HCT116 (cell line): Measurements from ENCODE around the gene FBXL14. TPM values are rescaled to one million over a fixed set of nuclear protein-coding genes. Genes with fewer than 3 reads are reported as not detected.

Source experiments
- ATAC-seq: fragments of 200-7000 bp; cut with Tn5 transposase; 2 replicates; pipeline ENCODE4 v1.9.1; 2020; ENCODE audit warnings: mild to moderate bottlenecking, moderate library complexity
- BruUV-seq: library from RNA; stranded (reverse); fragments of 400-500 nt; replicated peaks from 2 replicates; lab custom pipeline; 2021; lab: Mats Ljungman, UMichigan
- CTCF ChIA-PET: fragments of 300-600 bp; sonication (Branson Sonifier 250); formaldehyde crosslinking; loops from one replicate; lab custom pipeline; 2021; ENCODE audit warnings: antibody characterized with exemption; lab: Charles Lee
- POLR2A ChIA-PET: fragments of 300-600, 350-600 bp; sonication (Branson Sonifier 250); formaldehyde crosslinking; loops from one replicate; lab custom pipeline; 2021; ENCODE audit warnings: antibody characterized with exemption; lab: Charles Lee
- RAD21 ChIA-PET, 2 experiments: fragments of 300-600 bp; sonication (Branson Sonifier 250); formaldehyde crosslinking; loops; one replicate each; lab custom pipeline; 2023; ENCODE audit warnings: low total read pairs in 2 of 2; ENCODE audit not compliant: uncharacterized antibody in 2 of 2, unreplicated experiment in 2 of 2, low non-redundant PET in 1 of 2; lab: Charles Lee
- DNase-seq: peaks from one replicate; pipeline ENCODE4 v3.0.0-alpha.2; 2010; ENCODE audit warnings: low read depth, low spot score
- H2AFZ ChIP-seq: fragments of 200-600 bp; shearing (Covaris generic), sonication (generic); 2 replicates; pipeline ENCODE4 v1.6.1; 2017; ENCODE audit warnings: low read depth, mixed run types, mixed read lengths, antibody characterized with exemption, low read length; ENCODE audit not compliant: poor library complexity, severe bottlenecking
- H3K27ac ChIP-seq: 2 replicates; pipeline ENCODE4 v1.5.1; 2012; ENCODE audit warnings: low read depth, low read length
- H3K27me3 ChIP-seq: fragments of 200-600 bp; sonication (generic); 2 replicates; pipeline ENCODE4 v1.6.1; 2016; ENCODE audit warnings: mixed run types, low read length, mixed read lengths; ENCODE audit not compliant: insufficient read depth
- H3K36me3 ChIP-seq, 2 experiments: fragments of 200-500 bp in 1 of 2; fragments of 200-600 bp in 1 of 2; sonication (Bioruptor generic) in 1 of 2; sonication (generic) in 1 of 2; 2 replicates each; pipeline versions ENCODE4 v1.5.1 to v1.6.1; 2014 to 2016; ENCODE audit warnings: low read length in 2 of 2, inconsistent platforms in 1 of 2, mixed read lengths in 1 of 2, mixed run types in 1 of 2; ENCODE audit not compliant: insufficient read depth in 2 of 2, control insufficient read depth in 1 of 2
- H3K4me1 ChIP-seq, 2 experiments: fragments of 200-600 bp in 1 of 2; sonication (generic) in 1 of 2; 2 replicates each; pipeline versions ENCODE4 v1.5.1 to v1.6.1; 2012 to 2017; ENCODE audit warnings: low read length in 2 of 2, inconsistent platforms in 1 of 2, mild to moderate bottlenecking in 1 of 2, mixed read lengths in 1 of 2, mixed run types in 1 of 2, moderate library complexity in 1 of 2; ENCODE audit not compliant: insufficient read depth in 2 of 2, control insufficient read depth in 1 of 2
- H3K4me2 ChIP-seq: fragments of 200-600 bp; sonication (generic); 2 replicates; pipeline ENCODE4 v1.6.1; 2017; ENCODE audit warnings: mixed run types, low read length, mixed read lengths
- H3K4me3 ChIP-seq, 2 experiments: fragments of 200-600 bp in 1 of 2; sonication (generic) in 1 of 2; replicated peaks in 1 of 2; 2 replicates each; pipeline ENCODE4 v1.5.1; 2011 to 2016; ENCODE audit warnings: low read length in 2 of 2, control low read depth in 1 of 2, low read depth in 1 of 2, mild to moderate bottlenecking in 1 of 2, mixed read lengths in 1 of 2, mixed run types in 1 of 2
- H3K79me2 ChIP-seq: fragments of 200-600 bp; sonication (generic); 2 replicates; pipeline ENCODE4 v1.6.1; 2017; ENCODE audit warnings: mild to moderate bottlenecking, mixed run types, low read length, moderate library complexity, mixed read lengths; ENCODE audit not compliant: insufficient read depth
- H3K9ac ChIP-seq: fragments of 200-600 bp; sonication (generic); 2 replicates; pipeline ENCODE4 v1.6.1; 2016; ENCODE audit warnings: low read length, mixed read lengths
- H3K9me2 ChIP-seq: fragments of 200-600 bp; sonication (generic), shearing (Covaris generic); 2 replicates; pipeline ENCODE4 v1.6.1; 2017; ENCODE audit warnings: mixed run types, mild to moderate bottlenecking, moderate library complexity; ENCODE audit not compliant: insufficient read depth
- H3K9me3 ChIP-seq, 2 experiments: fragments of 200-500 bp in 1 of 2; fragments of 200-600 bp in 1 of 2; sonication (Bioruptor generic) in 1 of 2; sonication (generic) in 1 of 2; 2 replicates each; pipeline ENCODE4 v1.6.1; 2014 to 2017; ENCODE audit warnings: low read length in 2 of 2, mixed read lengths in 2 of 2, inconsistent platforms in 1 of 2, low read depth in 1 of 2, mild to moderate bottlenecking in 1 of 2, mixed run types in 1 of 2, moderate library complexity in 1 of 2; ENCODE audit not compliant: control insufficient read depth in 1 of 2, insufficient read depth in 1 of 2
- H4K20me1 ChIP-seq: fragments of 200-600 bp; sonication (generic), shearing (Covaris generic); 2 replicates; pipeline ENCODE4 v1.6.1; 2017; ENCODE audit warnings: mixed run types, mild to moderate bottlenecking, moderate library complexity; ENCODE audit not compliant: insufficient read depth
- CEBPB ChIP-seq: IDR thresholded peaks from 2 replicates; pipeline ENCODE4 v1.6.1; 2012; ENCODE audit warnings: low read depth
- EGR1 ChIP-seq: IDR thresholded peaks from 2 replicates; pipeline ENCODE4 v1.6.1; 2012; ENCODE audit warnings: low read depth
- JUND ChIP-seq: IDR thresholded peaks from 2 replicates; pipeline ENCODE4 v1.6.1; 2012
- SIN3A ChIP-seq: IDR thresholded peaks from 2 replicates; pipeline ENCODE4 v1.6.1; 2012; ENCODE audit warnings: low read depth
- SP1 ChIP-seq: IDR thresholded peaks from 2 replicates; pipeline ENCODE4 v1.6.1; 2012; ENCODE audit warnings: low read depth
- SRF ChIP-seq: IDR thresholded peaks from 2 replicates; pipeline ENCODE4 v1.6.1; 2012; ENCODE audit warnings: low read depth
- TCF7L2 ChIP-seq: IDR thresholded peaks from 2 replicates; pipeline ENCODE4 v1.7.0; 2011; ENCODE audit warnings: borderline replicate concordance, inconsistent platforms; ENCODE audit not compliant: insufficient read depth, insufficient read length; ENCODE audit errors: extremely low read depth
- intact Hi-C: fragments of 100-400 bp; cut with micrococcal nuclease; formaldehyde crosslinking; loops from 2 replicates; pipeline ENCODE4 v1.10.0; 2022
- total RNA-seq: library from RNA; stranded (reverse); gene quantifications from one replicate; pipeline ENCODE4 v1.2.1, GENCODE V29; 2021; ENCODE audit not compliant: unreplicated experiment
- TF ChIP-seq, protein P1 (sequence below), 3 experiments: fragments of 200-600 bp in 1 of 3; sonication (generic) in 1 of 3; IDR thresholded peaks in 2 of 3; conservative IDR thresholded peaks in 1 of 3; 2 replicates each; pipeline ENCODE4 v1.5.1; 2012 to 2017; ENCODE audit warnings: low read depth in 2 of 3, low read length in 2 of 3, antibody characterized with exemption in 1 of 3, borderline replicate concordance in 1 of 3, control low read depth in 1 of 3, mild to moderate bottlenecking in 1 of 3, mixed read lengths in 1 of 3, mixed run types in 1 of 3, moderate library complexity in 1 of 3; ENCODE audit not compliant: insufficient read depth in 1 of 3
- TF ChIP-seq, protein P2 (sequence below): IDR thresholded peaks from 2 replicates; pipeline ENCODE4 v1.6.1; 2011; ENCODE audit warnings: mild to moderate bottlenecking, low read length, moderate library complexity; ENCODE audit not compliant: insufficient replicate concordance; ENCODE audit errors: extremely low read depth

The FBXL14 gene
- total RNA-seq, 1 experiment from 2014 or later, result 19.0 TPM

DNA sequence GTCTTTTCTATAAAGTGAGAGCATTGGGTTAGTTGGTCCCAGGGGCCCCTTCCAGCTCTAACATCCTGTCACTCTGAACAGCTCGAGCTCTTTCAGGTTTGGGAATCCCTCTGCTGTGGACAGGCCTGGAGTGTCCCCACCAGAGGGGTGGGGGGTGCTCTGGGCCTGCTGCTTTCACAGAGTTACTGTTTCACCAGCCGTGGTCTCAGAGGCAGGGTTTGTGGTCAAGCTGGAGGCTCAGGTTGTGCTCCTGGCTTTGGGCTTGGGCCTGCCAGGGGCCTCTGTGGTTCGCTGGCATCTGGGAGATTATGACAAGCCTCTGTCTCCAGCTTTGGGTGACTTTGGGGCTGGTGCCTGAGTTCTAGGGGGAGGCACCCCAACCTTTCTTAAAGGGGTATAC, 59.6 kb downstream of the FBXL14 start (continued):
- TF ChIP-seq, protein P1, sequence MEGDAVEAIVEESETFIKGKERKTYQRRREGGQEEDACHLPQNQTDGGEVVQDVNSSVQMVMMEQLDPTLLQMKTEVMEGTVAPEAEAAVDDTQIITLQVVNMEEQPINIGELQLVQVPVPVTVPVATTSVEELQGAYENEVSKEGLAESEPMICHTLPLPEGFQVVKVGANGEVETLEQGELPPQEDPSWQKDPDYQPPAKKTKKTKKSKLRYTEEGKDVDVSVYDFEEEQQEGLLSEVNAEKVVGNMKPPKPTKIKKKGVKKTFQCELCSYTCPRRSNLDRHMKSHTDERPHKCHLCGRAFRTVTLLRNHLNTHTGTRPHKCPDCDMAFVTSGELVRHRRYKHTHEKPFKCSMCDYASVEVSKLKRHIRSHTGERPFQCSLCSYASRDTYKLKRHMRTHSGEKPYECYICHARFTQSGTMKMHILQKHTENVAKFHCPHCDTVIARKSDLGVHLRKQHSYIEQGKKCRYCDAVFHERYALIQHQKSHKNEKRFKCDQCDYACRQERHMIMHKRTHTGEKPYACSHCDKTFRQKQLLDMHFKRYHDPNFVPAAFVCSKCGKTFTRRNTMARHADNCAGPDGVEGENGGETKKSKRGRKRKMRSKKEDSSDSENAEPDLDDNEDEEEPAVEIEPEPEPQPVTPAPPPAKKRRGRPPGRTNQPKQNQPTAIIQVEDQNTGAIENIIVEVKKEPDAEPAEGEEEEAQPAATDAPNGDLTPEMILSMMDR (IDR thresholded peaks at IDR 0.05 in 2 of 3, conservative IDR thresholded peaks at IDR 0.05 in 1 of 3; ENCODE audit: borderline replicate concordance in 1 of 3, insufficient read depth in 1 of 3, low read depth in 2 of 3, low read length in 2 of 3), result no peak
- TF ChIP-seq SRF, result no peak
- TF ChIP-seq, protein P2, sequence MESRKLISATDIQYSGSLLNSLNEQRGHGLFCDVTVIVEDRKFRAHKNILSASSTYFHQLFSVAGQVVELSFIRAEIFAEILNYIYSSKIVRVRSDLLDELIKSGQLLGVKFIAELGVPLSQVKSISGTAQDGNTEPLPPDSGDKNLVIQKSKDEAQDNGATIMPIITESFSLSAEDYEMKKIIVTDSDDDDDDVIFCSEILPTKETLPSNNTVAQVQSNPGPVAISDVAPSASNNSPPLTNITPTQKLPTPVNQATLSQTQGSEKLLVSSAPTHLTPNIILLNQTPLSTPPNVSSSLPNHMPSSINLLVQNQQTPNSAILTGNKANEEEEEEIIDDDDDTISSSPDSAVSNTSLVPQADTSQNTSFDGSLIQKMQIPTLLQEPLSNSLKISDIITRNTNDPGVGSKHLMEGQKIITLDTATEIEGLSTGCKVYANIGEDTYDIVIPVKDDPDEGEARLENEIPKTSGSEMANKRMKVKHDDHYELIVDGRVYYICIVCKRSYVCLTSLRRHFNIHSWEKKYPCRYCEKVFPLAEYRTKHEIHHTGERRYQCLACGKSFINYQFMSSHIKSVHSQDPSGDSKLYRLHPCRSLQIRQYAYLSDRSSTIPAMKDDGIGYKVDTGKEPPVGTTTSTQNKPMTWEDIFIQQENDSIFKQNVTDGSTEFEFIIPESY, result no peak
- no peak for TF ChIP-seq CEBPB

DNA sequence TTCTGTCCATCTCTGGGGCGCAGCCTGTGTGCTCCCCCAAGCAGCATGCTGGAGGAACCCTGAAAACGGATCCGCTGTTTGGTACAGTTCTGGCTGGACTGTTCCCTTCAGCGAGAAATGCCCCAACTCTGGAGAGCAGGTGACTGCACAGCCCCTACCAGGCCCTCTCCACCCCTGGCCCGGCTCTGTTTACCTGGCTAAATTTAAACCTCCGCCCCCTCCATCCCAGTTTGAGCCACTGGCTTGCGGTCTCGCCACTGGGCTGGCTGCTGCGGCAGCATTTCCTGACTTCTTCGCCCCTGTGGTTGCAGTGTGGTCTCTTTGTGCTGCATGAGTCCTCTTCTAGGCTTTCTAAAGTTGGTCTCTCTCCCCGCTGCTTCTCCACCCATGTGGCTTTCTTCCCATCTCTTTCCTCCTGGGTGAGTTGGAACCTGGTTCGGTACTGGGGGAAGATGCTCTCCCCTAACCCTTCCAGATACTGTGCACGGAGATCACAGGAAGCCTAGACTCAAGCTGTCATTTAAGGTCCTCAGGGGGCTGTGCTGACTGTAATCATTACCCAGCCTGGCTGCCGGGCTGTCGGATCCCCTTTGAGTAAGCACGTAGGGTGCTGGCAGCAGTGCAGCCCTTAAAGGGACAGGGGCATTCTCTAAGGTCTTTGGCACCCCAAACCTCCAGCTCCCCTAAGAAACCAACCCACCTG, 60.6 kb downstream of the FBXL14 start:
- no peaks in the 10 kb centered on the region for H3K9me2 ChIP-seq
- H3K9me3 ChIP-seq, result no peaks in the 10 kb centered on the region
- RAD21 ChIA-PET, result no interaction called here
- no TSS peak for BruUV-seq
- no peaks in the 10 kb centered on the region for H3K36me3 ChIP-seq
- no peak overlapping the region for H3K4me3 ChIP-seq
- no peak overlapping the region for H2AFZ ChIP-seq
- CTCF ChIA-PET, result no interaction called here
- TF ChIP-seq SP1 (no peak), SRF (no peak), EGR1 (no peak), TCF7L2 (no peak), JUND (no peak), SIN3A (no peak)
- TF ChIP-seq, protein P2, result no peak
- POLR2A ChIA-PET, result no interaction called here
- H3K79me2 ChIP-seq, result no peaks in the 10 kb centered on the region
- intact Hi-C loops, result no loop called here
- H3K27me3 ChIP-seq, result peaks cover 37% of the 10 kb centered on the region
- H3K27ac ChIP-seq, result no peak overlapping the region
- no peak for DNase-seq
- ATAC-seq, result no peak
- no peaks in the 10 kb centered on the region for H3K4me1 ChIP-seq
- H3K9ac ChIP-seq, result no peak overlapping the region
- no peaks in the 10 kb centered on the region for H4K20me1 ChIP-seq
- H3K4me2 ChIP-seq, result no peak overlapping the region
